Effector CD8-positive, alpha-beta T cell (primary cell): ENCODE data around the gene BCL6.

ENCODE experiments used
- DNase-seq: peaks from one replicate; lab custom pipeline; 2025; lab: John Stamatoyannopoulos, UW

BCL6 gene

GRCh38 chr3:187762792-187763191 is 17.5 kb upstream of the BCL6 start:
- no peak for DNase-seq

- DNase-seq = no peak
These were observed 14.3 kb upstream of the BCL6 start for GRCh38 chr3:187759601-187760000.

GRCh38 chr3:187758318-187758955 is 13.2 kb upstream of the BCL6 start:
- no peak for DNase-seq

GRCh38 chr3:187753516-187753915 is 8.2 kb upstream of the BCL6 start:
- DNase-seq = no peak

GRCh38 chr3:187750513-187751123 is 5.3 kb upstream of the BCL6 start:
- DNase-seq = no peak

- DNase-seq = no peak
These were observed 4.8 kb upstream of the BCL6 start for GRCh38 chr3:187750006-187750512.

GRCh38 chr3:187748050-187748481 is 2.8 kb upstream of the BCL6 start:
- peak; percentile 85 for DNase-seq

- DNase-seq = no peak
These were observed 2.2 kb upstream of the BCL6 start for GRCh38 chr3:187747506-187747905.

- no peak for DNase-seq
These were observed 1.4 kb upstream of the BCL6 start for GRCh38 chr3:187746442-187747281.

GRCh38 chr3:187746059-187746441 is 782 bp upstream of the BCL6 start:
- DNase-seq = no peak

GRCh38 chr3:187744169-187745151 is 808 bp downstream of the BCL6 start:
- peak; percentile 24 for DNase-seq

- no peak for DNase-seq
These were observed 1.8 kb downstream of the BCL6 start for GRCh38 chr3:187743195-187744141.

GRCh38 chr3:187742351-187743171 is 2.7 kb downstream of the BCL6 start:
- peak; percentile 7 for DNase-seq

- DNase-seq = peak; percentile 46
These were observed 3.6 kb downstream of the BCL6 start for GRCh38 chr3:187741403-187742350.

GRCh38 chr3:187740421-187741399 is 4.6 kb downstream of the BCL6 start:
- peak; percentile 39 for DNase-seq

GRCh38 chr3:187739561-187740332 is 5.5 kb downstream of the BCL6 start:
- peak; percentile 60 for DNase-seq
